ENCODE measurements around the gene PCID2. TPM values are rescaled to one million over a fixed set of nuclear protein-coding genes. Genes with fewer than 3 reads are reported as not detected.

PCID2 gene
- total and polyA plus RNA-seq, 5 donors, result 42.0 to 55.1 (median 44.1) TPM

- intact Hi-C loops (cut with DNase I), result no loop called here
- no peak overlapping the region for H3K4me3 ChIP-seq (ENCODE audit: low read length)
Observed at GRCh38 chr13:113176822-113177221, 31.6 kb downstream of the PCID2 start.

GRCh38 chr13:113176280-113176679 lies 32.2 kb downstream of the PCID2 start:
- Histone ChIP-seq H3K4me3 (ENCODE audit: low read length) (no peak overlapping the region), H3K9me3 (ENCODE audit: control insufficient read depth, low read length) (no peaks in the 10 kb centered on the region), H3K4me1 (ENCODE audit: control insufficient read depth, insufficient read depth, low read length) (peaks cover 7% of the 10 kb centered on the region), H3K27me3 (ENCODE audit: control insufficient read depth, insufficient read depth) (no peaks in the 10 kb centered on the region), H3K27ac (ENCODE audit: low read length) (no peak overlapping the region)
- intact Hi-C loops (cut with DNase I), result no loop called here
- no peak for DNase-seq
- WGBS, result 69% methylated on average over 5 of the region's 5 CpGs
- peak in 1 of 2 donors; percentile 68 for ATAC-seq

More at GRCh38 chr13:113176822-113177221, 31.6 kb downstream of the PCID2 start:
- no peak for DNase-seq
- 97% methylated on average over 14 of the region's 14 CpGs for whole genome bisulfite sequencing
- H3K9me3 ChIP-seq (ENCODE audit: control insufficient read depth, low read length), result no peaks in the 10 kb centered on the region
- H3K27ac ChIP-seq (ENCODE audit: low read length), result no peak overlapping the region
- peaks cover 7% of the 10 kb centered on the region for H3K4me1 ChIP-seq (ENCODE audit: control insufficient read depth, insufficient read depth, low read length)
- ATAC-seq, result no peak
- no peaks in the 10 kb centered on the region for H3K27me3 ChIP-seq (ENCODE audit: control insufficient read depth, insufficient read depth)

DNA sequence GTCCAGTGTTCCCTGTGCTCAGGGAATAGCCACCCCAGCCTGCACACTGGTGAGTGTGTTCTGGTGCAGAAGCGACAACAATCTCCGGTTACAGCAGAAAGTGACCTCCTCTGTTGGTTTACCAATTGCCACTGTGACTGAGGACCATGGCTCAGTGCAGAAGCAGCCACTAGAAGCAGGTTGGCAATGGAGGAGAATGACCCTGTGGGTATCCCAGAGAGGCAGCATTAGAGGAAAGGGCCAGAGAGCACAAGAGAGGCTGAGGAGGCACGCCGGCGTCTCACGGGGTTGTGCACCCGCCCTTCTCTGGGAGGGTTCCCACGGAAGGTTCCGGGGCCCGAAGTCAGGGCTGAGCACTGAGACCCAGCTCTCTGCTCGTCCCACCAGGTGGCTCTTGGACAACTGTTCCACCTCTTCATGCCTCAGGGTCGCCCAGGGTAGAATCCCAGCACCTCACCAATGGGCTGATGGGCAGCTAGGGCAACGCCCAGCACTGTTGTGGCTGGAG lies 36.0 kb downstream of the PCID2 start:
- 93% methylated on average over 13 of the region's 13 CpGs for WGBS
- Histone ChIP-seq H3K9me3 (ENCODE audit: control insufficient read depth, low read length) (no peaks in the 10 kb centered on the region), H3K4me3 (ENCODE audit: low read length) (no peak overlapping the region), H3K27ac (ENCODE audit: low read length) (no peak overlapping the region), H3K4me1 (ENCODE audit: control insufficient read depth, insufficient read depth, low read length) (no peaks in the 10 kb centered on the region), H3K27me3 (ENCODE audit: control insufficient read depth, insufficient read depth) (no peaks in the 10 kb centered on the region)
- intact Hi-C loops (cut with DNase I), result no loop called here
- DNase-seq (no peak), ATAC-seq (no peak)

DNA sequence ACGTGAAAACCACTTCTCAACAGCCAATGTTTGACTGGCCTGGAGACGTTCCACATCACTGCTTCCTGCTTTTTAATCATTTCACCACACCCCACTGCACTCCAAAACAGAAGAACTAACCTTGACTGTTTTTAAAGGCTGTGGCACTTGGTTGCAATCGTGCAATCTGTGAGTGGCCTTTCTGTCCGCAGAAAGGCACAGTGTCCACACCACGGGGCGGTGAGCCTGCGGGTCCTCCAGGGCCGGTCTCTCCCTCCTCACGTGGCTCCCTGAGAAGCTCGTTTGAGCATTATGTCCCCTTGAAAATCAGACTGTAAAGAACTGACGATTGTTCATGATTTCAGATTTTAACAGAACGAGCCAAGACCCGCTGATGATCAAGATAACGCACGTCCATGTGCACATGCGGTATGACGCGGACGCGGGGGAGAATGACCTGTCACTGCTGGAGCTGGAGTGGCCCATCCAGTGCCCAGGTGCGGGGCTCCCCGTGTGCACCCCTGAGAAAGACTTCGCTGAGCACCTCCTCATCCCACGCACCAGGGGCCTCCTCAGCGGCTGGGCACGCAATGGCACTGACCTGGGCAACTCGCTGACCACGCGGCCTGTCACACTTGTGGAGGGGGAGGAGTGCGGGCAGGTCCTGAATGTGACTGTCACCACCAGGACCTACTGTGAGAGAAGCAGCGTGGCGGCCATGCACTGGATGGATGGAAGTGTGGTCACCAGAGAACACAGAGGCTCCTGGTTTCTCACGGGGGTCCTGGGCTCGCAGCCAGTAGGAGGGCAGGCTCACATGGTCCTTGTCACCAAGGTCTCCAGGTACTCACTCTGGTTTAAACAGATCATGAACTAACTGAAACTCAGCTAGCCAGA lies 37.0 kb downstream of the PCID2 start:
- ATAC-seq, result no peak
- no peaks in the 10 kb centered on the region for H3K27me3 ChIP-seq (ENCODE audit: control insufficient read depth, insufficient read depth)
- H3K9me3 ChIP-seq (ENCODE audit: control insufficient read depth, low read length), result no peaks in the 10 kb centered on the region
- intact Hi-C loops (cut with DNase I), result no loop called here
- H3K27ac ChIP-seq (ENCODE audit: low read length), result no peak overlapping the region
- 91% methylated on average over 34 of the region's 34 CpGs for WGBS
- no peaks in the 10 kb centered on the region for H3K4me1 ChIP-seq (ENCODE audit: control insufficient read depth, insufficient read depth, low read length)
- no peak for DNase-seq
- H3K4me3 ChIP-seq (ENCODE audit: low read length), result no peak overlapping the region

DNA sequence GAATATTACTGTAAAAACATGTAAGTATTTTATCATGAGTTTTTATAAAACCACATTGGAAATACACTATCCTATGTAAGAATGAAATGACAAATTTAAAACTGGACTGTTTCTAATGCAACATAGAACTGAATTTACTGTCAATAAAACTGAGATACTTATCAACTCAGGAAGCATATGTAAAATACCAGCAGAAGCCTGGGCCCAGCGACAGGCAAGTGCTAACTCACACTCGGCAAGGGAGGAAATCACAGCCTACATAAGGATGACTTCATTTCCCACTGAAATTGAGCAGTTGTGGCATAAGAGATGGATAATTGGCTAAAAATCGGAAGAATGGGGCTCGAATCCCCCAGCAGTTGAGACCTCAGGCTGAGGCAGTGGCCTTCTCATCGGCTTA lies 38.0 kb downstream of the PCID2 start:
- H3K9me3 ChIP-seq (ENCODE audit: control insufficient read depth, low read length), result no peaks in the 10 kb centered on the region
- intact Hi-C loops (cut with DNase I), result no loop called here
- no peak overlapping the region for H3K27ac ChIP-seq (ENCODE audit: low read length)
- ATAC-seq, result no peak
- DNase-seq, result no peak
- no peaks in the 10 kb centered on the region for H3K27me3 ChIP-seq (ENCODE audit: control insufficient read depth, insufficient read depth)
- H3K4me3 ChIP-seq (ENCODE audit: low read length), result no peak overlapping the region
- WGBS, result 60% methylated on average over 5 of the region's 5 CpGs
- H3K4me1 ChIP-seq (ENCODE audit: control insufficient read depth, insufficient read depth, low read length), result no peaks in the 10 kb centered on the region

GRCh38 chr13:113169277-113170272 lies 38.9 kb downstream of the PCID2 start:
- intact Hi-C loops (cut with DNase I), result no loop called here
- Histone ChIP-seq H3K4me1 (ENCODE audit: control insufficient read depth, insufficient read depth, low read length) (no peaks in the 10 kb centered on the region), H3K27ac (ENCODE audit: low read length) (peak overlapping the region; percentile 45), H3K4me3 (ENCODE audit: low read length) (no peak overlapping the region), H3K27me3 (ENCODE audit: control insufficient read depth, insufficient read depth) (no peaks in the 10 kb centered on the region), H3K9me3 (ENCODE audit: control insufficient read depth, low read length) (no peaks in the 10 kb centered on the region)
- ATAC-seq (peak; percentile 80 to 85), DNase-seq (no peak)
- WGBS, result 83% methylated on average over 13 of the region's 13 CpGs

GRCh38 chr13:113168211-113168610 lies 40.3 kb downstream of the PCID2 start:
- 84% methylated on average over 7 of the region's 7 CpGs for WGBS
- no peak overlapping the region for H3K4me3 ChIP-seq (ENCODE audit: low read length)
- no peaks in the 10 kb centered on the region for H3K9me3 ChIP-seq (ENCODE audit: control insufficient read depth, low read length)
- no peak overlapping the region for H3K27ac ChIP-seq (ENCODE audit: low read length)
- no peaks in the 10 kb centered on the region for H3K4me1 ChIP-seq (ENCODE audit: control insufficient read depth, insufficient read depth, low read length)
- DNase-seq (no peak), ATAC-seq (no peak)
- intact Hi-C loops (cut with DNase I), result no loop called here
- no peaks in the 10 kb centered on the region for H3K27me3 ChIP-seq (ENCODE audit: control insufficient read depth, insufficient read depth)

- ATAC-seq (no peak), DNase-seq (no peak)
- intact Hi-C loops (cut with DNase I), result no loop called here
- H3K9me3 ChIP-seq (ENCODE audit: control insufficient read depth, low read length), result no peaks in the 10 kb centered on the region
- no peaks in the 10 kb centered on the region for H3K4me1 ChIP-seq (ENCODE audit: control insufficient read depth, insufficient read depth, low read length)
- no peak overlapping the region for H3K27ac ChIP-seq (ENCODE audit: low read length)
- 96% methylated on average over 3 of the region's 3 CpGs for WGBS
- H3K27me3 ChIP-seq (ENCODE audit: control insufficient read depth, insufficient read depth), result no peaks in the 10 kb centered on the region
- no peak overlapping the region for H3K4me3 ChIP-seq (ENCODE audit: low read length)
Observed at GRCh38 chr13:113167575-113167974, 40.9 kb downstream of the PCID2 start.

DNA sequence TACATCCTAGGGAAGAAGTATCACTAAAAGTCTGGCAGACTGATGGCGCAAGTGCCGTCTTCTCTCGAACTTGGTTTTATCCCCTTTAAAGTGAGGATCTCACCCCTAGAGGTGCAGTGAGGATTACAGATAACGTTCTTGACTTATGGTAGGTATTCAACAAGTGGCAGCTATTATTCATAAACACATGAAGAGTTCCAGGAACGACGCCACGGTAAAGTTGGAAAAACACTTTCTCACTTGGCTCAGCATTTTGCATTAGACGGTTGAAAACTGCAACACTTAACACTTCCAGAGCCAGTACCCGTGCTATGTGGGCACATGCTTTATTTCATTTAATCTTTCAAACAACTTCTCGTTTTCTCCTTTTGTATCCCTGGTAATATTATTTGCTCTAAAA lies 41.3 kb downstream of the PCID2 start:
- ATAC-seq (no peak), DNase-seq (no peak)
- H3K4me3 ChIP-seq (ENCODE audit: low read length), result no peak overlapping the region
- H3K27ac ChIP-seq (ENCODE audit: low read length), result no peak overlapping the region
- intact Hi-C loops (cut with DNase I), result no loop called here
- H3K9me3 ChIP-seq (ENCODE audit: control insufficient read depth, low read length), result no peaks in the 10 kb centered on the region
- no peaks in the 10 kb centered on the region for H3K4me1 ChIP-seq (ENCODE audit: control insufficient read depth, insufficient read depth, low read length)
- H3K27me3 ChIP-seq (ENCODE audit: control insufficient read depth, insufficient read depth), result no peaks in the 10 kb centered on the region
- WGBS, result 79% methylated on average over 10 of the region's 10 CpGs

DNA sequence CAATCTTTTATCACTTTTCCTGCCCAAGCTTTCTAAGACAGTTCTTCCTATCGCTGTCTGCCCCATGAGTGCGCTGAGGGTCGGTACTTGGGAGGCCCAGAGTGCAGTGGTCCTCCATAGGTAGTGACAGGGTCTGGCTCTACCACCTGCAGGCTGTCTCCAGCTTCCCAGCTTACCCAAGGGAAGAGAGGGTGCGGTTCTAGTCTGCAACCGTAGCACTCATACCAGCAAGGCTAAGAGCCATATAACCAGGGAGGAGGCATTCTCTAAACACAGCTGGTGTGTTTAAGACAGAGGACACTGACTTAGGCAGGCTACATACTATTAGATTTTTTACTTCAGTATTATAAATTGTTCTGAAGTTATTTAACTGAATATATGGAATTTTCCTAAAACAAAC lies 41.8 kb downstream of the PCID2 start:
- Histone ChIP-seq H3K4me3 (ENCODE audit: low read length) (no peak overlapping the region), H3K9me3 (ENCODE audit: control insufficient read depth, low read length) (no peaks in the 10 kb centered on the region), H3K27me3 (ENCODE audit: control insufficient read depth, insufficient read depth) (no peaks in the 10 kb centered on the region), H3K27ac (ENCODE audit: low read length) (no peak overlapping the region), H3K4me1 (ENCODE audit: control insufficient read depth, insufficient read depth, low read length) (no peaks in the 10 kb centered on the region)
- ATAC-seq (no peak), DNase-seq (no peak)
- intact Hi-C loops (cut with DNase I), result no loop called here
- WGBS, result 82% methylated on average over 5 of the region's 5 CpGs

GRCh38 chr13:113166266-113166665 lies 42.2 kb downstream of the PCID2 start:
- ATAC-seq, result no peak
- no peak overlapping the region for H3K4me3 ChIP-seq (ENCODE audit: low read length)
- H3K27me3 ChIP-seq (ENCODE audit: control insufficient read depth, insufficient read depth), result no peaks in the 10 kb centered on the region
- no peaks in the 10 kb centered on the region for H3K9me3 ChIP-seq (ENCODE audit: control insufficient read depth, low read length)
- no peak overlapping the region for H3K27ac ChIP-seq (ENCODE audit: low read length)
- H3K4me1 ChIP-seq (ENCODE audit: control insufficient read depth, insufficient read depth, low read length), result no peaks in the 10 kb centered on the region
- DNase-seq, result no peak
- 82% methylated on average over 10 of the region's 10 CpGs for WGBS
- intact Hi-C loops (cut with DNase I), result no loop called here
